K562 (cell line): ENCODE results near the gene CCM2. TPM values are rescaled to one million over a fixed set of nuclear protein-coding genes. Genes with fewer than 3 reads are reported as not detected.
A peak's percentile ranks its signal among the peaks of the same experiment; 100 is the strongest.

Source experiments
- ASH1L ChIP-seq: fragments of 450-650 bp; IDR thresholded peaks from 2 replicates; pipeline ENCODE4 v1.6.1; 2018; ENCODE audit warnings: borderline replicate concordance, mild to moderate bottlenecking, low read depth; ENCODE audit not compliant: partially characterized antibody
- BRD9 ChIP-seq: fragments of 450-650 bp; IDR thresholded peaks from 2 replicates; pipeline ENCODE4 v1.6.1; 2018; ENCODE audit warnings: low read depth; ENCODE audit not compliant: partially characterized antibody
- CHD2 ChIP-seq: IDR thresholded peaks from 2 replicates; pipeline ENCODE4 v1.6.1; 2011; ENCODE audit warnings: low read depth, low read length
- EP300 ChIP-seq: IDR thresholded peaks from 2 replicates; pipeline ENCODE4 v1.6.1; 2012; ENCODE audit warnings: low read length, improper control_type of control experiment
- ESRRA ChIP-seq: fragments of 450-650 bp; IDR thresholded peaks from 2 replicates; pipeline ENCODE4 v1.6.1; 2014; ENCODE audit warnings: low read depth, mild to moderate bottlenecking, moderate library complexity, borderline replicate concordance
- FOXP1 ChIP-seq: sonication (generic); formaldehyde crosslinking; IDR thresholded peaks from 2 replicates; pipeline ENCODE4 v1.8.0; 2022; ENCODE audit warnings: mild to moderate bottlenecking, missing genetic modification reagents
- KLF16 ChIP-seq: IDR thresholded peaks from 2 replicates; pipeline ENCODE4 v1.6.1; 2016; ENCODE audit warnings: antibody characterized with exemption
- MGA ChIP-seq: fragments of 450-650 bp; IDR thresholded peaks from 2 replicates; pipeline ENCODE4 v1.6.1; 2016; ENCODE audit warnings: mild to moderate bottlenecking, moderate library complexity
- RB1 ChIP-seq: fragments of 450-650 bp; IDR thresholded peaks from 2 replicates; pipeline ENCODE4 v1.6.1; 2017; ENCODE audit warnings: low read depth, mild to moderate bottlenecking
- SRSF3 ChIP-seq: fragments of 200-400 bp; formaldehyde crosslinking; IDR thresholded peaks from 2 replicates; pipeline ENCODE4 v1.6.1; 2016; ENCODE audit warnings: mild to moderate bottlenecking, low read length, moderate library complexity; ENCODE audit not compliant: insufficient read depth
- ZHX1 ChIP-seq: fragments of 150-350 bp; conservative IDR thresholded peaks from 2 replicates; pipeline ENCODE4 v1.6.1; 2014; ENCODE audit warnings: low read length
- ZNF561 ChIP-seq: fragments of 450-650 bp; formaldehyde crosslinking; conservative IDR thresholded peaks from 2 replicates; pipeline ENCODE4 v1.4.0; 2020; ENCODE audit warnings: mild to moderate bottlenecking, moderate library complexity
- polyA plus RNA-seq, 8 experiments: library from polyadenylated mRNA; depleted of rRNA in 4 of 8; stranded (reverse) in 5 of 8; unstranded in 3 of 8; fragments of >200 nt; fragmentation: Nextera tagmentation in 2 of 8; fragmentation: Illumina TruSeq in 1 of 8; extraction: Ambion mirVana in 2 of 8; extraction: Trizol in 1 of 8; gene quantifications; 2 replicates each; pipeline versions ENCODE4 v1.2.1 to v1.2.3, GENCODE V29; 2011 to 2014; ENCODE audit warnings: inconsistent platforms in 1 of 8, missing spikeins in 1 of 8
- total RNA-seq, 7 experiments: library from RNA; depleted of rRNA in 6 of 7; stranded (reverse); fragments of >200 nt in 6 of 7; fragmentation: Illumina TruSeq in 2 of 7; extraction: Trizol in 2 of 7; gene quantifications; 2 replicates each; pipeline versions ENCODE4 v1.2.1 to v1.2.3, GENCODE V29; 2011 to 2021; ENCODE audit warnings: low replicate concordance in 1 of 7

CCM2 gene
- total and polyA plus RNA-seq, 9 of the 15 experiments (the other 6 are each of a cell fraction or from before 2014, with no cell fraction given) = 0.41 to 38.6 (median 25.9) TPM

- TF ChIP-seq ZHX1 = 0 out of 2 replicates have a peak, but pooled peaks have one; percentile 27
- no peak; the same call in 1 of the 2 replicates for TF ChIP-seq EP300
- TF ChIP-seq ASH1L = peak; percentile 11
- no peak for TF ChIP-seq KLF16
- peak; percentile 98 for TF ChIP-seq ESRRA
- TF ChIP-seq SRSF3 = no peak
- TF ChIP-seq MGA = peak; percentile 54
- peak; percentile 7 for TF ChIP-seq BRD9
- TF ChIP-seq ZNF561 = no peak
- peak; percentile 60 for TF ChIP-seq RB1
- TF ChIP-seq FOXP1 = peak; percentile 75; the same call in 1 of the 2 replicates
- 0 out of 2 replicates have a peak, but pooled peaks have one; percentile 46 for TF ChIP-seq CHD2
Measured at GRCh38 chr7:45111298-45112223, 111.6 kb downstream of the CCM2 start, which contains the start of gene TBRG4 (continued).
